ENCODE measurements around the gene LRRN2.

- TF ChIP-seq CTCF (IDR thresholded peaks at IDR 0.05) (no peak), POLR2A (IDR thresholded peaks at IDR 0.05) (no peak), POLR2AphosphoS5 (IDR thresholded peaks at IDR 0.05) (no peak), EP300 (IDR thresholded peaks at IDR 0.05) (no peak)
These were observed 116.1 kb downstream of the LRRN2 start for GRCh38 chr1:204569478-204569877.

Measured in sigmoid colon (tissue), 4 donors.